ENCODE measurements around the gene ITGAE.
A peak's percentile ranks its signal among the peaks of the same experiment; 100 is the strongest.

Gene ITGAE

GRCh38 chr17:3667366-3668278 is 133.4 kb downstream of the ITGAE start:
- DNase-seq (ENCODE audit: low spot score), result peak; percentile 29

- DNase-seq (ENCODE audit: low spot score), result no peak
Measured at GRCh38 chr17:3666516-3666915, 134.5 kb downstream of the ITGAE start.

- no peak for DNase-seq (ENCODE audit: low spot score)
Measured at GRCh38 chr17:3665834-3666233, 135.2 kb downstream of the ITGAE start.

Measured in germinal center (tissue), 1 donor.